ENCODE data around the gene FTSJ3.
"Not testable (repeated sequence)": the region's sequence is repeated elsewhere in the genome, so short reads cannot be mapped to it uniquely, and the experiment has no call there.

Gene FTSJ3, protein sequence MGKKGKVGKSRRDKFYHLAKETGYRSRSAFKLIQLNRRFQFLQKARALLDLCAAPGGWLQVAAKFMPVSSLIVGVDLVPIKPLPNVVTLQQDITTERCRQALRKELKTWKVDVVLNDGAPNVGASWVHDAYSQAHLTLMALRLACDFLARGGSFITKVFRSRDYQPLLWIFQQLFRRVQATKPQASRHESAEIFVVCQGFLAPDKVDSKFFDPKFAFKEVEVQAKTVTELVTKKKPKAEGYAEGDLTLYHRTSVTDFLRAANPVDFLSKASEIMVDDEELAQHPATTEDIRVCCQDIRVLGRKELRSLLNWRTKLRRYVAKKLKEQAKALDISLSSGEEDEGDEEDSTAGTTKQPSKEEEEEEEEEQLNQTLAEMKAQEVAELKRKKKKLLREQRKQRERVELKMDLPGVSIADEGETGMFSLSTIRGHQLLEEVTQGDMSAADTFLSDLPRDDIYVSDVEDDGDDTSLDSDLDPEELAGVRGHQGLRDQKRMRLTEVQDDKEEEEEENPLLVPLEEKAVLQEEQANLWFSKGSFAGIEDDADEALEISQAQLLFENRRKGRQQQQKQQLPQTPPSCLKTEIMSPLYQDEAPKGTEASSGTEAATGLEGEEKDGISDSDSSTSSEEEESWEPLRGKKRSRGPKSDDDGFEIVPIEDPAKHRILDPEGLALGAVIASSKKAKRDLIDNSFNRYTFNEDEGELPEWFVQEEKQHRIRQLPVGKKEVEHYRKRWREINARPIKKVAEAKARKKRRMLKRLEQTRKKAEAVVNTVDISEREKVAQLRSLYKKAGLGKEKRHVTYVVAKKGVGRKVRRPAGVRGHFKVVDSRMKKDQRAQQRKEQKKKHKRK

DNA sequence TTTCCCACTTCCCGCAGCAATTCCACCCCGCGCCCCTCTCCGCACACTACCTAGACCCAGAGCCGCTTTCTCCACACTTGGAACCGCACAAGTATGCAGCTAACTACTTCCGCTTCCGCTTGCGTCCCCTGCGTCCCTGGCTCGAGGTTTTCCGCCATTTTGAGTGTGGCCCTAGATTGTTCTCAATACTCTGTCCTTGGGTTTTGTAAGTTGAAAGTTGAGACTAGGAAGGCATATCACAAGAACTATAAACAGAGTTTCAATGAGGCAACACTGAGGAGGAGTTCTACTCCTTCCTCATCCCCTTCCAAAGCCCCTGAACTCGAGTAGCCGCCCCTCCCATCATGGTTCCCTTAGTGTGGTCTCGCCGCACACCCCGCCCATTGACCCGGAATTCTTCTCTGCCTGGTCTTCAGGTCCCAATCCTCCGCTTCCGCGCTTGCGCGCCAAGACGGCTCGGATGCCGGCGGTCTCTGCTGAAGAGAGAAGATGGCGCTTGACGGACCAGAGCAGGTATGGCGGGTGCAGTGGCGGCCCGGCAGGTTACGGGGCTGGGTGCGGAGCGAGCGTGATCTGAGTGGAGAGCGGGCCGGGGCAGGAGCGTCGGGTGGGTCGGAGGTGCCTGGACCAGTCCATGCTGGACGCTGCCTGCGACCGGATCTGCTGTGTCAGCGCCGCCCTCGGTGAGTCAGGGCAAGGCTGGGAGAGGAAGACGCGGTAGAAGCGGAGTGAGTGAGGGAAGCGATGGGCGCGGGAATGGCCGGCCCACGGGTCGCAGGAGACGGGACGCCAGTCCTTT is at the start of gene FTSJ3, which contains the start of gene PSMC5:
Gene FTSJ3, minus strand, starts transcription at position 662 of the 799 bp plus-strand sequence. CDS start 761 bp downstream, outside the sequence.
Gene PSMC5, plus strand, starts transcription at position 430 of the 799 bp plus-strand sequence. Its CDS starts 60 bp downstream, at position 490.
- peak; percentile 94 to 96 for DNase-seq

DNA sequence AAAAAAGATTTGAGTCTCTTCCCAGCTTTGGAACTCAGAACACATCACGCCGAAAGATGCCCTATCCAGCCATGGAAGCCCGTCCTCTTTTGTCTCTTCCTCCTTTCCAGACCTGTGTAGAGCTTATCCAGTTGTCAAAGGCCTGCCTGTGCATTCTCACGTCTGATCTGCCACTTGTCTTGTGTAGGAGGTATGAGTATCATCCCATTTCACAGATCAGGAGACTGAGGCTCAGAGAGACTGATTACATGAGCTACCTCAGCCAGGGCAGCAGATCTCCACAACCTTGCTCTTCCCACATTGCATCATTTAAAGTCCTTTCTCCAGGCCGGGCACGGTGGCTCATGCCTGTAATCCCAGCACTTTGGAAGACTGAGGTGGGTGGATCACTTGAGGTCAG is 47.2 kb upstream of the FTSJ3 start:
- not testable (repeated sequence) for DNase-seq

DNA sequence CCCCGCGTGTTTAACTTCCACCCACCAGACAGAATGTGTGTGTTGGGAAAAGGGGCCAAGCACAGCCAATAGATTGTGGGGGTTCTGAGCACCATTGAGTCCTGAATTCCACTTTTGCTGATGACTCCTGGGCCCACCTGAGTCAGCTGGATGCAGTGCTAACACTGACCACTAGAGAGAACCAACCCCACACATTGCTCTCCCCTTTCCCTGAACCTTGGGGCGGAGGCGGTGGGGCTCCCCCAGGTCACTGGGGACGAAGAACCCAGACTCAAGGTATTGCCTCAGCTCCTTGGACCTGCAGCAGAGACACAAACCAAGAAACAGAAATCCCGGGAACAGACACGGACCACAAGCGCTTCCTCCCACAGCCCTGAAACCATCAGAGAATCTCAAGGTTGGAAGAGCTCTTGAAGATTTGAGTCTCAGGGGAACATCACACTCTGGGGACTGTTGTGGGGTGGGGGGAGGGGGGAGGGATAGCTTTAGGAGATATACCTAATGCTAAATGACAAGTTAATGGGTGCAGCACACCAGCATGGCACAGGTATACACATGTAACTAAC is 46.7 kb upstream of the FTSJ3 start:
- DNase-seq = not testable (repeated sequence)

DNA sequence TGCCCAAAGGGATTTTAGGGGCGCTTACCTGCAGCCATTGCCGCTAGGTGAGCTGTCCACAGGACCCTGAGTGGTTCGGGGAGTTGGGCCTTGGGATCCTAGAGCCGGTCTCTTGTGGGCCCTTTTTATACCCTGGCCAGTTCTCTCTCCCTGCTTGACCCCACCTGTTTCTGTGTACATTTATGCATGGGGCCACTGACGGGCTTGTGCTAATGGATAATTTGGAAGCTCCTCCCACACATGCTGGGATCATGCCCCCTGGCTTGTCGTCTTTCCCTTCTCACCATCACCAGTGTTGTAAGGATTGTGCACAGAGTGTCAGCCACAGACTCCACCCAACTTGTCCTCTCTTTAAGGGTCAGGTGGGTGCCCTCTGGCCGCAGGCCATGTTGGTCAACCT is 46.1 kb upstream of the FTSJ3 start, which contains the start of gene CSH2:
Gene CSH2, minus strand, starts transcription at position 101 of the 400 bp plus-strand sequence. Its CDS starts 63 bp downstream, at position 38.
- not testable (repeated sequence) for DNase-seq

DNA sequence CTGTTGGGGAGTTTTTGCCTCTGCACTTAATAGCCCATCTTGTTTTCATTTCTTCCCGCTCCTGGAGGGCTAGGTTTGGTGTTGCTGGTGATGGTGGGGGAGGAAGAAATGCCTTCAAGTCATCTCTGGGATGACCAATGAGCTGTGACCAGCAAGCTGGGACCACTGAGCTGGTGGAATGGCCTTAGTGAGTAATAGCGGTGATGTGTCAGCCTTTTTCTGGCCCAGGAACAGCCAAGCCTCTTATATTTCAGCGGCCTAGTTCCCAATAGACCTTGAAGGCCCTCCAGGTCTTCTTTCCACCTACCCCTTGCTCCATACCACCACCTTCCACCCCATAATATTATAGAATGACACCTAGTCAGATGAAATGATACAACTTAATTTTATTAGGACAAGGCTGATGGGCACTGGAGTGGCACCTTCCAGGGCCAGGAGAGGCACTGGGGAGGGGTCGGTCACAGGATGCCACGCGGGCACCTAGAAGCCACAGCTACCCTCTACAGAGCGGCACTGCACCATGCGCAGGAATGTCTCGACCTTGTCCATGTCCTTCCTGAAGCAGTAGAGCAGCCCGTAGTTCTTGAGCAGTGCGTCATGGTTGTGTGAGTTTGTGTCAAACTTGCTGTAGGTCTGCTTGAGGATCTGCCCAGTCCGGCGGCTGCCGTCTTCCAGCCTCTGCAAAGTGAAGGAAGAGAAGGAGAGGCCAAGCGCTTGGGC is 44.3 kb upstream of the FTSJ3 start:
- DNase-seq = not testable (repeated sequence)

DNA sequence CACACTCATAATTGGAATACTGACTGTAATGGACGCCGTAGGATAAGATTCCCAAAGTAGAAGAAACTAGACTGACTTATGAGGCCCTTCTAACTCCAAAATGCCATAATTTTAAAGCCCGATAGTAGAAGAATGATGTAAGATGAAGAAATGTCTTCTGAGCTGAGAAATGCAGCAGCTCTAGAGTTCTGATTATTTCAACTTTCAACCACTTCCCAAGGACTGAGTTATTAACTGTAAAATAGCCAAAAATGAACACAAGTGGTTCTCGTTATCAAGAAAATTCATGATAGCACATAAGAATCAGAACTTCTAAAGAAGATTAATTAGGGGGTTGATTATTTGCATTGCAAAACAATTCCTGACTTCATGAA is 42.8 kb upstream of the FTSJ3 start:
- DNase-seq = not testable (repeated sequence)

DNA sequence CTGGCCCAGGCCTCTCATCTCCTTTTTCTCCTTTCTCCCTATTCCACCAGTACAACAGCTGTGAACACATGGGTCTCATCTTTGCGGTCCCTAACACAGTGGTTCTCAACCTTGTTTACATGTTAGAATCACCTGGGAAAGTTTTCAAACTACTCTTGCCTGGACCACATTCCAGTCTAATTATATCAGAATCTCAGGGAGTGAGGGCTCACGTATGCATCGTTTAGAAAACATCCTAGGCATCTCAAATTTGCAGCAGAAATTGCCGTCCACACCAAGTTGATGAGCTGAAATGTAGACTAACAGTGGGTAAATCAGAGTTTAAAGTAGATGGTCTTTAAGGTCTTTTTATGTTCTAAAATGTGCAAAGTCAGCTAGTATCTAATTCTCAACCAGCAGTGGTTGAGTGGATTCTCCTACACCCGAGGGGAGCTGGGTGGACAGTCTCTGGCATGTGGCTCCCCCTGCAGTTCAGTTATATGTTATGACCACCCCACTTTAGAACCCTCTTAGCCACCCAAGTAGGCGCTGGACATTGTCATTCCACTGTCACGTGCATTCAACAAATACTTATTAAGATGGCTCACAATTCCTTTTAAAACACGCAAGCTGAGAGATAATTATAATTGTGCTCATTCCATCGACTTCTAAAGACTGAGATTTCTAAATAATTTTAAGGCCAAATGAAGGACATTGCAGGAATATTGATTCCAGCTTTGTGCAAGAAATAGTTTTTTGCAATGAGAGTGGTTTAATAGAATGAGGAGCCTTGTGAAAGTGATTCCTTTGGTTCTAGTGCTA is 42.2 kb upstream of the FTSJ3 start:
- not testable (repeated sequence) for DNase-seq

DNA sequence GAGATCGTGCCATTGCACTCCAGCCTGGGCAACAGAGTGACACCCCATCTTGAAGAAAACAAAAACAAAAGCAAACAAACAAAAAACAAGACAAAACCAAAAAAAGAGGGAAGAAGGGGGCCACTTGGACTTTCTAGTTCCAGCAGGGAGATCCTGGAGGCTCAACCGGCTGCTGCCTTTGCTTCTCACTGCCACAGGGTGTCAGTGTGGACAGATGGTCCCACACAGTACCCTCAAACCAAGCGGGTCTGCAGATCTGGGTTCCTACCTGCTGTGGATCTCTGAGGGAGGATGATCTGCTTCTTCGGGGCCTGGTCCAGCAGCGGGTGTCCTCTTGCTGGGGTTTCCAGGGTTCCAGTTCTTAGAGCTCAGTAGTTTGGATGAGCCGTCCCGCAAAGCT is 39.2 kb upstream of the FTSJ3 start:
- DNase-seq = not testable (repeated sequence)

DNA sequence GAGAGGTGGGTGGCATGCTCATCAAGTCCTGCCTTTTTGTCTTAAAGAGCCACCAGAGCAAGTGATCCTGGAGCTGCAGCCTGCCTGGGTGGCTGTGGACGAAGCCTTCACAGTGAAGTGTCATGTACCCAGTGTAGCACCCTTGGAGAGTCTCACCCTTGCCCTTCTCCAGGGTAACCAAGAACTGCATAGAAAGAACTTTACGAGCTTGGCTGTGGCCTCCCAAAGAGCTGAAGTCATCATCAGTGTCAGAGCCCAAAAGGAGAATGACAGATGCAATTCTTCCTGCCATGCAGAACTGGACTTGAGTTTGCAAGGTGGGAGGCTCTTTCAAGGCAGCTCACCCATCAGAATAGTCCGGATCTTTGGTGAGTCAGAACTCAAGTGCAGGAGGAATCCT is 31.8 kb upstream of the FTSJ3 start:
- DNase-seq = no peak

DNA sequence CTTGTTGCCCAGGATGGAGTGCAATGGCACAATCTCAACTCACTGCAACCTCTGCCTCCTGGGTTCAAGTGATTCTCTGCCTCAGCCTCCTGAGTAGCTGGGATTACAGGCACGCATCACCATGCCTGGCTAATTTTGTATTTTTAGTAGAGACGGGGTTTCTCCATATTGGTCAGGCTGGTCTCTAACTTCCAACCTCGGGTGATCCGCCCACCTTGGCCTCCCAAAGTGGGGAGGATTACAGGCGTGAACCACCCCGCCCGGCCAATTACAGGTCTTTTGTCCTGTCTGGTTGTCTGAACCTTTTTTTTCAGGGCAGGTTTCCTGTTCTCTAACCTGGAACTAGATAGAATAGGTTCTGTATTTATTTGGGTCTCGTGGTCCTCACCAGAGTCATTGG is 29.0 kb upstream of the FTSJ3 start:
- DNase-seq = not testable (repeated sequence)

DNA sequence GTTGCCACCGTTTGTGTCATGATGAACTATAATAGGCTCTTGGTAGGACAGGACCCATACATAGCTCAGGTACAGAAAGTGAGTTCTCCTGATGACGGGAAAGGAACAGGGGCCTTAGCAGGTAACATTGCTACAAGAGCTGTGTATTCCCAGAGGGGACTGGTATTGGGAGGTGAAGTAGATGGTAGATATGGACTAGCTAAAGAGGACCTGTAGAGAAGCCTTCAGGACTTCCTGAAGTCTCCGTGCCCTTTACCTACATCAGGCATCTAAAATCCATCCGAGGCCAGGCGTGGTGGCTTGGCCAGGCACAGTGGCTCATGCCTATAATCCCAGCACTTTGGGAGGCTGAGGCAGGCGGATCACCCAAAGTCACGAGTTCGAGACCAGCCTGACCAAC is 27.7 kb upstream of the FTSJ3 start:
- DNase-seq = no peak

DNA sequence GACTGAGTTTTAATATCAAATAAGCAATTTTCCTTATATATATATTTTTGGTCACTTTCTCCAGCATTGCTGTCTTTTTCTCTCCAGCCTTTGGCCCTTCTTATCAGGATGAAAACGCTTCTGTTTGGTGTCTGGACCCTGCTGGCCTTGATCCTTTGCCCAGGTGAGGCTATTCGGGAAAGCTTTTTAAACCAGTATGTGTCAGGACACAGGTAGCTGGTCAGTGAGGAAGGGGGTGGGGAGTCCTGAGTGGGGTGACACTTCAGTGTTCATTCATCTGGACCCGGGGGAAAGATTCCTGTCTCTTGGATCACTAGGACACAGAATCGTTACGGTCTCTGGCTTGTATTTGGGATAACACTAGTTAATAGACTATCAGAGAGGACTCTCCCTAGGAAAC is 27.2 kb upstream of the FTSJ3 start:
- no peak for DNase-seq

DNA sequence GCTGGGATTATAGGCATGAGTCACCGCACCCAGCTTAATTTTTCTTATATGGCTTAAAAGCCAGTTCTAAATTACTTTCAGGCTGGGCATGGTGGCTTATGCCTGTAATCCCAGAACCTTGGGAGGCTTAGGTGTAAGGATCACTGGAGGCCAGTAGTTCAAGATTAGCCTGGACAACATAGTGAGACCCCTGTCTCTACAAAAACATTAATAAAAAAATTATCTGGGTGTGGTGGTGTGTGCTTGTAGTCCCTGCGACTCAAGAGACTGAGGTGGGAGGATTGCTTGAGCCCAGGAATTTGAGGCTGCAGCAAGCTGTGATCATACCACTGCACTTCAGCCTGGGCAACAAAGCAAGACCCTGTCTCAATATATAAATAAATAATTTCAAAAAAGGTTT is 25.8 kb upstream of the FTSJ3 start:
- DNase-seq = no peak

DNA sequence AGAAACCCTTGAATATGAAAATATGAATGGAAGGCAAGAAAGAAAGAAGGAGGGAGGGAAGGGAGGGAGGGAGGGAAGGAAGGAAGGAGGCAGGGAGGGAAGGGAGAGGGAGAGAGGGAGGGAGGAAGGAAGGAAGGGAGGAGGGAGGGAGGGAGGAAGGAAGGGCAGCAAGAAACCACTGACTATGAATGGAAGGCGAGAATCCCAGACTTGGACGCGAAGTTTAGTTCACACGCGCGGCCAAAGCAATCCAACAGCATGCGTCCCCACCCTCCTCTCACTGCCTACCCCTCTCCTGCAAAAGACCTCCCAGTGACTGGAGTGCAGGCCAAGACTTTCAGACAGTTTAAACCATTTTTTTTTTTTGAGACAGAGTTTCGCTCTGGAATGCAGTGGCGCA is 22.9 kb upstream of the FTSJ3 start:
- no peak for DNase-seq

DNA sequence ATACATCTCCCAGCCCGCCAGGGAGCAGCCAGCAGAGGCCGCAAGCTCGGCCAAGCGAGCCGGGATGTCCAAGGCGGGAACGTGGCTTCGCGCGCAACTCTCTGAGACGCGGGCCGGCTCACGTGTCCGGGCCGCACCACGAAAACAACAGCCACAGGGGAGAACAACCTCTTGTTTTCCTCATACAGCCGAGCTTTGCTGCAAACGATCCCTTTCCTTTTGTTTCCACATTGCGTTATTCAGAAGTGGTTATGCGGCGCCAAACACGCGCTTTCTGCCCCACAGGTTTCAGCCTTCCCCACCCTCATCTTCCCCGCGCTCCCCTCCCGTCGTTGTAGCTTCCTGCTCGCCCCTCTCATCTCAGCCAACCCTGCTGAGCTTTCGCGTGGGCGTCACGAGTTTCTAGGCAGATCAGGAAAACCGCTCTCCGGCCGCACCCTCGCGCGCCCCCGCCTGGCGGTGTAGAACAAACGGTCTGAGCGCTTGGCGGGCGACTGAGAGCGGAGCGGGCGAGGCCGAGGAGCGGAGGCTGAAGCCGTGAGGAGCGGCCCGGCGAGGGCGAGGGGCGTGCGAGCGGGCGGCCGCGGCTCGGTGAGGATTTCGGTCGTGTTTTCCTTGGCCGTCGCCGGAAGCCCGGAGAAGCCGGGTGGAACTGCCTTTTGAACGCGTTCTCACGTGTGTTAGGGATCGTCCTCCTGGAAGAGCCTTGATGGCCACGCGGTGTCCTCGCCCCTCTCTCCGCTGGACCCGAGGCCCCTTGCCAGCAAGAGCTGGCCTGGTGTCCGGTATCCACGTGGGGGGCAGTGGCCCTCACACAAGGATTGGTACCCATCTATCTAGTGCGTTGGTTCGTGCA is 21.6 kb upstream of the FTSJ3 start:
- peak in 1 of 2 experiments; percentile 14 for DNase-seq

DNA sequence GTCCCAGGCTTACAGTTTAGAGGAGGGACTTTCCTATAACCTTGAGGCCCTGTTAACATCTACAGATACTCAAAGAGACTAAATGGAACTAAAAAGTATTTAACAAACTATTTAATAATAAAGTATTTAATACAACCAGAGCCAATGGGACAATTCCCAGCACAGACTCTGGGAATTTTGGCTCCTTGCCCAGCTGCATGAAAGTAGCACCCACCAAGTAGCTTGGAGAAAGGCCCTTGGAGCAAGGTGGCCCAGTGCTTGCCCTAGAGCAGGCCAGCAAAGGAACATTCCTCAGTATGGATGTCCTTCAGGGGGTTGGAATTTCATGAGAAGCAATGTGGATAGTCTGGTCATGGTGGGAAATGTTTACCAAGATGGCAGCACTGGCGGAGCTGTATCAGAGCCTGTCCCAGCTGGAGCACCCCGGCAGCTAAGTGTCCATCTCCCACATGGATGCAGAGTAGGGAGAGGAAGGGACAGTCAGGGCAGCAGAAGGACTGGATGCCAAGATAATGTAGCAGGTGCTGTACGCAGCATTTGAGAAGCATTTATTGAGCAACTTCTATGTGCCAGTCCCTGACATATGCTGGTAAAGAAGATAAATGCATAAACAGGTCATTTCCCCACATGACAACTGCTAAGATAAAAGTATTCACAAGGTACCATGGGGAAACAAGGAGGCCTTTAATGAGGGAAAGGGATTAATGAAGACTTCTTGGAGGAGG is 20.2 kb upstream of the FTSJ3 start:
- DNase-seq = no peak

DNA sequence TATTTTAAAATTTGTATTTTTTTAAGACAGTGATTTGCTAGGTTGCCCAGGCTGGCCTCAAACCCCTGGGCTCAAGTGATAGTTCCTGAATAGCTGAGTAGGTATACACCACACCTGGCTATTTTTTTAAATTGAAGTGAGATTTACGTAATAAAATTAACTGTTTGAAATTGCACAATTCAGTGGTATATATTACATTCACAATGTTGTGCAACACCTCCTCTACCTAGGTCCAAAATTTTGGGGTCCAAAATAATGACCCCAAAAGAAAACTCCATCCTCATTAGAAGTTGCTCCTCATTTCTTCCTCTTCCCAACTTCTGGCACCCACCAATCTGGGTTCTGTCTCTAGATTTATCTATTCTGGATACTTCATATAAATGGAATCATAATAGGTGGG is 18.0 kb upstream of the FTSJ3 start:
- DNase-seq = no peak

DNA sequence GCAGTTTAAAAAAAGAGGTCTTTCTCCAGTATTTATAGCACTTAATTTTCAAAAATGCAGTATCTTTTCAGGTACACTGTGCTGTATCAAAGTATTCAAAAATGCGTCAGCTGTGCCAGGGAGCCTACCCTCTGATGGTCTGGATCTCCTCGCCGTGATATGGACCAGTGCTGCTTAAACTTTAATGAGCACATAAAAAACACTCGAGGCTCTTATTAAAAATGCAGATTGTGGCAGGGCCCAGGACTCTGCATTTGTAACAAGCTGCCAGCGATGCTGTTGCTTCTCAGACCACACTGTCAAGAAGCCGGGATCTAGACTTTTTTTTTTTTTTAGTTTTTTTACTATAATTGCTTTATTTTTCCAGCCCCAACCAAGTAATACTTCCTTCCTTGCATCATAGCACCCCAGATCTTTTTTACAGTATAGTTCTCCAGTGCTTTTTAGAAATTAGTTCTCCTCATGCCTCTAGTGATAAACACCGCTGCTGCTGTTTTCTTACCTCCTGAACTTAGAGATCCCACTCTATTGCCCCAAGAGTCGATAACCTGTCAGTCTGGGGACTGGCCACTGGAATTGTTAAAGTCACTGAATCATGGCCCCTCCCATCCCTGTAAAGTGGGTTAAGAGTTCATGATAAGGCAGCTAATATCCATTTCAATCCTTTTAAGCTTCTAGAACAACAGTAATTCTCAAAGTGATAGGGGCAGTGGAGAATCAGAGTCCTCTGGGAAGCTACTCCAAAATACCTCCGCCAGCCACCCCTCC is 16.6 kb upstream of the FTSJ3 start:
- DNase-seq = no peak
